ENCODE measurements around the gene NLGN2.
A peak's percentile ranks its signal among the peaks of the same experiment; 100 is the strongest.

The NLGN2 gene

GRCh38 chr17:7443499-7444485, 36.1 kb downstream of the NLGN2 start:
- DNase-seq: no peak
- intact Hi-C loops (cut with DNase I): no loop called here

GRCh38 chr17:7444682-7445618, 37.3 kb downstream of the NLGN2 start, which contains the start of gene CHRNB1:
TSS of gene CHRNB1 (plus strand) at chr17:7445061. CDS start at chr17:7445128, 67 bp downstream.
- peak; percentile 64 to 93 (median 83) for DNase-seq
- intact Hi-C loops (cut with DNase I): no loop called here

GRCh38 chr17:7445619-7445968, 37.9 kb downstream of the NLGN2 start:
- intact Hi-C loops (cut with DNase I): no loop called here
- DNase-seq: no peak

- intact Hi-C loops (cut with DNase I): no loop called here
- no peak for DNase-seq
Measured at GRCh38 chr17:7448461-7448860, 40.8 kb downstream of the NLGN2 start.

- no peak for DNase-seq
- intact Hi-C loops (cut with DNase I): no loop called here
Measured at GRCh38 chr17:7459961-7460545, 52.4 kb downstream of the NLGN2 start.

DNA sequence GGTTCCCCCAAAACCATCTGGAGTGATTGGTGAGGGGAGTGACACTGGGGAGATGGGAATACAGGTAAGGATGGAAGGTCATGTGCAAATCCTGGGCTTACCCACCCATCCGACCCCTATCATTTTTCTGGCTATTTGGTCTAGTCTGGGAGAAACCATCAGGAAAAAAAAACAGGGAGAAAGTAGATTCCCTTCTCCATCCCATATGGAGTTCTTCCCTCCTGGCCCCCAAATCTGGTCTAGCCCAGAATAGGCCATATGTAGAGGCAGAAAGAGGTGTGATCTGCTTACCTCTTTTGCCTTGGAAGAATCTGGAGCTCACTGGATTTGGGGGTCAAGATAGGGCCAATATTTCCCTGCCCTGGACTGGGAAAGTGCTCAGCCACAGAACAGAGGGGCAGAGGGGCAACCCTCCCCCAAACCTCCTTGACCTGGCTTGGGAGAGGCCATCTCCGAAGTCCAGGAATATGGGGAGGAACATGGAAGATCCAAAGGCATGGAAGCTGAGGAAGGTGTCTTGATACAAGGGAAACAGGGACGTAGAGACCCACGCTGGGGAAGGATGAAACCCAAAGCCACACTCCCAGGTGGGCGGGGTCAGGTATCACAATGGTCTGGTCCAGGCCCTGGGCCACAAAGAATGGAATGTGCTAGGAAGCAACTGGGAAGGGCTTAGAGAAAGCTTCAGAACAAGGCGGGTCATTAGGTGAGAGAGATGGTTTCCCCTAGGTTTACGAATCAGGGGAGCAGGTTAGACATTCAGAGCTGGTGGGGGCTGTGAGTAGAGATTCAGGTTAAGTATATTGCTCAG, 53.4 kb downstream of the NLGN2 start:
- intact Hi-C loops (cut with DNase I): no loop called here
- no peak for DNase-seq

- intact Hi-C loops (cut with DNase I): no loop called here
- no peak for DNase-seq
Measured at GRCh38 chr17:7462474-7463371, 55.1 kb downstream of the NLGN2 start.

DNA sequence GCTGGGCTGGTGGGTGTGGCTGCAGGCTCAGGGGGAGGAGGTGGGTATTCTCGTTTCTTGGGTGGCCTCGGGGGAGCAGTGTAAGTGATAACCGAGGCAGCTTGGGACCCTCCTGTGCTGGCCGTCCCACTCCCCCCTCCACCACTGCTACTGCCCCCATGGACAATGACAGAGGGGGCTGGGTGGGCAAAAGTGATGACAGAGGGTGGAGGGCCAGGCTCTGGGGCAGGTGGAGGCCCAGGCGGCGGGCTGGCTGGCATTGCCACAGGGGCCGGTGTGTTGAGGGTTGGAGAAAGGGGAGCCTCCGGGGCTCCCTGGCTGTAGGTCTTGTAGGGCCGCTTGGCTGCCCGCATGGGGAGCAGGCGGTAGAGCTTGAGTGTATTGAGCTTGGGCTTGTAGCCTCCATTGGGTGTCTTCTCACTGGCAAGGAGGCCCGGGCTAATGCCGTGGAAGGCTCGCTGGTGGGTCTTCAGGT, 55.8 kb downstream of the NLGN2 start:
- intact Hi-C loops (cut with DNase I): no loop called here
- no peak for DNase-seq

GRCh38 chr17:7464081-7464480, 56.4 kb downstream of the NLGN2 start:
- intact Hi-C loops (cut with DNase I): no loop called here
- DNase-seq: no peak

- intact Hi-C loops (cut with DNase I): no loop called here
- no peak for DNase-seq
Measured at GRCh38 chr17:7465597-7466275, 58.1 kb downstream of the NLGN2 start.

- intact Hi-C loops (cut with DNase I): no loop called here
Measured at GRCh38 chr17:7466318-7466638, 58.6 kb downstream of the NLGN2 start.

GRCh38 chr17:7466639-7467341, 59.1 kb downstream of the NLGN2 start:
- intact Hi-C loops (cut with DNase I): no loop called here
- peak in 21 of 42 donors; percentile 17 to 81 (median 44) for DNase-seq

More at GRCh38 chr17:7466318-7466638, 58.6 kb downstream of the NLGN2 start:
- no peak for DNase-seq

DNA sequence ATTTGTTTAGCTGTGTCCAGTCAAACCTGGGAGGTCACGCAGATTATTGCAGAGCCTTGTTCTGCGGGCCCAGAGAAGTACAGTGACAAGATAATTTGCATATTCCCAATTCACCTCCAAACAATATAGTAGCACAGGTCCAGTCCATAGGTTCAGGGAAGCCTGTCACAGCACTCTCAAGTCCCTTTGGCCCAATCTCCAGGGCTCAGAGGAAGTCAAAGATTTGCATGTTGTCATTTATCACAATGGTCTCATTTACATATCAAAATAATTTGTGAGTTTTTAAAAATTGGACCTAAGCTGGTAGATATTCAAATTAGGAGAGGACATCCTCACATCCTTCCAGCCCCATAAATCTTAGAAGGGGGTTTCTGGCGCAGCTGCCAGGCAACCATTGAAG, 59.9 kb downstream of the NLGN2 start:
- DNase-seq: no peak
- intact Hi-C loops (cut with DNase I): no loop called here

DNA sequence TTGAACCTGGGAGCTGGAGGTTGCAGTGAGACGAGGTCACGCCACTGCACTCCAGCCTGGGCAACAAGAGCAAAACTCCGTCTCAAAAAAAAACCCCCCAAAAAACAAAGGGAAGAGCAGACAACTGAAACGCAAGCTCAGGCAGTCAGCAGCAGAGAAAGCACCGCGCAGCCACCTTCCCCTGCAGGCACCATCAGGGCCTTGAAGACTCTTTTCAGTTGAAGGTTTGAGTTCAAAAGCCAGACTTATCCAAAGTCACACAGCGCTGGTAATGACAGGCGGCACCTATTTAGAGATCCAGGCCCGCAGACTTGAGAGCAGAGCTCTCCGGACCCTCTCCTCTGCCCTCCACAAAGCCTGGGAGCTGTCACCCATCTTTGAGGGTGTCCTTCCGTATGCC, 60.6 kb downstream of the NLGN2 start:
- no peak for DNase-seq
- intact Hi-C loops (cut with DNase I): no loop called here

DNA sequence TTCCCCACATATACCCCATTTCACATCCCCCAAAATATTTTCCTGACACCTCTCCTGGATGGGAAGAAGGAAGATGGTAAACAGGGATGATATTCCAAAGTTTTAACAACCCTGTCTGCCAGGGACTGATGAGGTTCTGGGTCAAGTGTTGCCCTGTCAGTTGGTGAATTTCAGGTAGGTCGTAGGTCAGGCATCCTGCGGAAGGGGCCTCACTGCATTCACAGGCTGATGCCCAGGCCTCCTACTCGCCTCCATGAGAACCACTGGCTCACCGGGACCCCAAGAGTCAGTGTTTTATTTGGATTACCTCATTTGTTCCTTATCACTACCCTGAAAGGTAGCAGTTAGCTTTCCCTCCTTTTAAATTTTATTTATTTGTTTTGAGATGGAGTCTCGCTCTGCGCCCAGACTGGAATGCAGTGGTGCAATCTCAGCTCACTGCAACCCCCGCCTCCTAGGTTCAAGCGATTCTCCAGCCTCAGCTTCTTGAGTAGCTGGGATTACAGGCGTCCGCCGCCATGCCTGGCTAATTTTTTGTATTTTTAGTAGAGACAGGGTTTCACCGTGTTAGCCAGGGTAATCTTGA, 61.3 kb downstream of the NLGN2 start:
- intact Hi-C loops (cut with DNase I): no loop called here
- no peak for DNase-seq
